Inferior parietal cortex (tissue), 1 donor: Measurements from ENCODE around the gene MZB1.

Experiments
- DNase-seq: peaks from one replicate; pipeline ENCODE4 v3.0.0-alpha.2; 2016; ENCODE audit errors: extremely low spot score

MZB1 gene, protein sequence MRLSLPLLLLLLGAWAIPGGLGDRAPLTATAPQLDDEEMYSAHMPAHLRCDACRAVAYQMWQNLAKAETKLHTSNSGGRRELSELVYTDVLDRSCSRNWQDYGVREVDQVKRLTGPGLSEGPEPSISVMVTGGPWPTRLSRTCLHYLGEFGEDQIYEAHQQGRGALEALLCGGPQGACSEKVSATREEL

DNA sequence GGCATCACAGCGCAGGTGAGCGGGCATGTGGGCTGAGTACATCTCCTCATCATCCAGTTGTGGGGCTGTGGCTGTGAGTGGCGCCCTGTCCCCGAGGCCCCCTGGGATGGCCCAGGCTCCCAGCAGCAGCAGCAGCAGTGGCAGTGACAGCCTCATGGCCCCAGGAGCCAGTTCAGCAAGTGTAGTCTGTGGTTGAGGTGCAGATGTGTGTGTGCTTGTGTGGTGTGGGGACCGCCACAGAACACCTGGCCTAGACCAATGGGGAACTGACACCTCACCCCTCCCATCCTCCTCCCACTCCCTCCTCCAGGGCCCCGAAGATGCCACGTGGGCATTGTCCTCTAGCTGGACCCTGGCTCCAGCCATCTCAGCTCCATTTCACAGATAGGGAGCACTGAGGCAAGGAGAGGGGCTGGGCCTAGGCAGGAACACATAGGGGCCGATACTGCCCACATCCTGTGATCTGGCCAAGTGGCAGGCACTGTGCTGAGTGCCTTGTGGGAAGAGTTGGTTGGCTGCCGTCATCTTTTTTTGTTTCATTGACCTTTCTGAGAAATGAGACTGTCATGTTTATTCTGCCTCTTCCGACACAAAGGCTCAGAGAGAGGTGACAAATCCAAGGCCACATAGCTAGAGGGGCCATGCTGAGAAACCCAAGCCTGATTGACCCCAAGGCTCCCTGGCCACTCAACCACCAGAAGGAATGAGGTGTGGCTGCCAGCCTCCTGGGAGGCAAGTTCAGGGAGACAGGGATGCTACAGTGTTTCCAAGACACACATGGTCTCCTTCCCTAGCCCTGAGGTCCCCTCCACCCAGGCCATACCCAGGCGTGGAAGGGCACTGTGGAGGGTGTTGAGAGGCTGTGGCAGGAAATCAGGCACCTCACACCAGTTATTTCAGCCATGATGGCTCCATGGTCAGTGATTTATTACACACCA lies at the start of gene MZB1:
Gene MZB1 (minus strand): TSS at position 213 of the 938 bp plus-strand sequence. CDS start 57 bp downstream, at position 156.
- DNase-seq, result no peak

DNA sequence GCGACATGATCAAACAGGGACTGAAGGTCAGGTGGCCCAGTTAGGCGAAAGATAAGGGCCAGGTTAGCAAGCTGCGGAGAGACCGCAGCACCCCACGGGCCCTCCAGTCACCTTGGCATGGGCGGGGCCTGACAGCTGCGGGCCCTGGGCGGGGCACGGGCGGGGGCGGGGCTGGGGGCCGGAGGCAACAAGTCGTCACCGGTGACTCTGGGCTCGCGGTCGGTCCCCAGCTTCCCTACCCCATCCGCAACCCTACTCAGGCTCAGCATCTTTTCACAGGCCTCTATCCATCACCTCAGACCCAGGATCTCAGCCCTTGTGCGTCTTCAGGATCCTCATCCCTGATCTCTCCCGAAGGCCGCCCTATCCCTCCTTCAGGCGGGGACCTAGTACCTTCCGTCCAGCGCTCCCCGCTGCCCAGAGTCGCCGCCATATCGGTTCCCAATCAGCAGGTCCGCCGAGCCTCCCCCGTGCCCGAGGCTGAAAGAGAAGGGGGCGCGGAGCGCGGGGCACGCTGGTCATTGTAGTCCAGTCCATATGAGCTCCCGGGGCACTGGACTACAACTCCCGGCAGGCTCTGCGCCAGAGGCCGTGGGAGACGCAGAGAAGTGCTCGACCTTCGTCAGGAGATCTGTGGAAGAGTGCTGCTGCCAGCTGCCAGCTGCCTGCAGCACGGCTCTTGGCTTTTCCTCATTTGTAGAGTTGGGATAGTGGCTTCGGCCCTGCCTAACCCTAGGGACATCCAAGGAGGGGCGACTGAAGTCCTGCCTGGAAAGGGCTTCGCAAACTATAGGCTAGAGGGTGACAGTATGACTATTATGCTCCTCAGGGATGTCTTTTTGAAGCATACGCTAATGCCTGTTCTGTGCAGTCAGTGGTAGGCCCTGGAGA lies 49.5 kb upstream of the MZB1 start, which contains the start of gene DNAJC18:
Gene DNAJC18 (minus strand): TSS at position 513 of the 891 bp plus-strand sequence. CDS start 80 bp downstream, at position 433.
- peak; percentile 97 for DNase-seq

DNA sequence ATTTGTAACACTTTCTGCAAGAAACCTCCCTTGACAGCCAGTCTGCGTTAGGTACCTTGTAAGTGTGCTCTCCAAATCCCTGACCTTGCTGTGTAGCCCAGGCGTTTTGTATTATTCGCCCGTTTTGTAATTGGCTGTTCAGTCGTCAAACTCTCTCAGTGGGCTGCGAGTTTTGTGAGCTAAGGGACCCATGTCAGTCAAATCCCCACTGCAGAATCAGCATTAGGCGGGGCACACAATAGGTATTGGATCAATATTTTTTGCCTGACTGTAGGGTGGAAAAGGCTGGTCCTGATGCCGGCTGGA lies 48.9 kb upstream of the MZB1 start:
- no peak for DNase-seq

DNA sequence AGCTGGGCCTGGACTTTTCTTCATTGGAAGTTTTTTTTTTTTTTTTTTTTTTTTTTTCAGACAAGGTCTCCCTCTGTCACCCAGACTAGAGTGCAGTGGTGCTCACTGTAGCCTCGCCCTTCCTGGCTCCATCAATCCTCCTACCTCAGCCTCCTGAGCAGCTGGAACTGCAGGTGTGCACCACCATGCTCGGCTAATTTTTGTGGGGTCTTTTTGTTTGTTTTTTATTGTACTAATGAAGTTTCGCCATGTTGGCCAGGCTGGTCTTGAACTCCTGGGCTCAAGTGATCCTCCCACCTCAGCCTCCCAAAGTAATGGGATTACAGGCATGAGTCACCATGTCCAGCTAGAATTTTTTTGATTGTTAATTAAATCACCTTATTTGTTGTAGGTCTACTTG lies 46.0 kb upstream of the MZB1 start:
- no peak for DNase-seq

DNA sequence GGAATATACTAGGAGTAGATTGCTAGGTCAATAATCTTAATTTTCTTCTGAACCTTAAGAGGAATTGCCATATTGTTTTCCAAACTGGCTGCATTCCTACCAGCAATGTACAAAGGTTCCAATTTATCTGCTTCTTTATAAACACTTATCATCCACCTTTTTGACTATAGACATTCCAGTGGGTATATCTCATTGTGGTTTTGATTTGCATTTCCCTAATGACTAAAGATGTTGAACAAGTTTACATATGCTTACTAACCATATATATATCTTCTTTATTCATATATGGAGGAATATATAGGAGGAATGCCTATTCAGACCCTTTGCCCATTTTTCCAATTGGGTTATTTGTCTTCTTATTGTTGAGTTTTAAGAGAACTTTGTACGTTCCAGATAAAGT lies 42.0 kb upstream of the MZB1 start:
- no peak for DNase-seq

DNA sequence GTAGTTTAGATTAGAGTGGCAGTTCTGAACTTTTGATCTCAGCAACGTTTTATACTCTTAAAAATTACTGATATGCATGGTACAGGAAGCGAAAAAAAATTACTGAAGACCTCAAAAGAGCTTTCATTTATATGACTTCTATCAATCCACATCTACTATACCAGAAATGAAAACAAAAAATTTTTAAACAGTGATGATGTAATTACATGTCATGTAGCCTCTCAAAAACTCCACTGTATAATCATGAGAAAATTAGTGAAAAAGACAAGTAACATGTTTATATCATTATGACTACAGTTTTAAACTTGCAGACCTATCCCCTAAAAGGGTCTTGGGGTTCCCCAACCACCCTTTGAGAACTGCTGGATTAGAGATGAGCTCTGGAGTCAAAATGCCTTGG lies 40.3 kb upstream of the MZB1 start:
- no peak for DNase-seq

DNA sequence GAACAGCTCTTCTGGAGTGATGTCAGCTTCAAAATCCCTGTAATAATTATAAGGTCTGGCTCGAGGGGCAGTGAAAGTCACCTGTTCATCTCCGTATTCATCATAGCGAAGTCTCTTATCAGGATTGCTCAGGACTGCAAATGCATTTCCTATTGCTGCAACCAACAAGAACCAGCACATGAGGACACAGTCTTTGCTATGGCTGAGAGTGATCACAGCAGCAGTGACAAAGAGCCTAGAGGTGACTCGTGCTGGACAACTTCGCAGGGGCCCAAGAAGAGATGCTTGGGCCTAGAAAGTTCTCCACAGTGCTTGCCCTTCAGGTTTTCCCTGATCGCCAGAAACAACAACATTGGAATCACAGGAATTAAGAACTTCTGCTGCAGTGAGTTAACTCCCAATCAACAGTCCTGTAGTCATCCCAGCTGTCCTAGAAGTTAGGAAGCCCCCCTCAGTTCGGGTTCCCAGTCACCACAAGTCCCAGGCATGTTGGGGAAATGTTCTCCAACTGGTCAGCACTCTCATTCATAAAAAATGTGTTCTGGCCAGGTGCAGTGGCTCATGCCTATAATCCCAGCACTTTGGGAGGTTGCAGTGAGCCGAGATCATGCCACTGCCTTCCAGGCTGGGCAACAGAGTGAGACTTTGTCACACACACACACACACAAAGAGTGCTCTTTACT lies 36.6 kb upstream of the MZB1 start:
- DNase-seq, result no peak

DNA sequence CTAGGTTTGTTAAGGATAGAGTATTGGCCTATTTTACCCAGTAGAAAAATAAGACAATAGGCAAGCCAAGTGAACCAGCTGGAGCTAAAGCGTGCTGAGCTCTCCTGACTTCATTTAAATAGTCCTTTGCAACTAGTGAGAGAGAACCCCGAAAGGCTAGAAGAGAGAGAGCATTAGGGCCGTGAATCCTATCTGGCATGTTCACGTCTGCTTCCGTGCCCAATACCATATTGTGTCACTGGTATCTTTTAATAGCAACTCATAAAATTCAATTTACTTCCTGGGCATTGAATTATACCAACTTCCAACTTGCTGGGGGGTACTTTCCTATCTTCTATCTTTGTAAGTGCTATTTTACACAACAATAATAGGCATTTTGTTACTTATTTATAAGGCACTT lies 35.8 kb upstream of the MZB1 start:
- no peak for DNase-seq

DNA sequence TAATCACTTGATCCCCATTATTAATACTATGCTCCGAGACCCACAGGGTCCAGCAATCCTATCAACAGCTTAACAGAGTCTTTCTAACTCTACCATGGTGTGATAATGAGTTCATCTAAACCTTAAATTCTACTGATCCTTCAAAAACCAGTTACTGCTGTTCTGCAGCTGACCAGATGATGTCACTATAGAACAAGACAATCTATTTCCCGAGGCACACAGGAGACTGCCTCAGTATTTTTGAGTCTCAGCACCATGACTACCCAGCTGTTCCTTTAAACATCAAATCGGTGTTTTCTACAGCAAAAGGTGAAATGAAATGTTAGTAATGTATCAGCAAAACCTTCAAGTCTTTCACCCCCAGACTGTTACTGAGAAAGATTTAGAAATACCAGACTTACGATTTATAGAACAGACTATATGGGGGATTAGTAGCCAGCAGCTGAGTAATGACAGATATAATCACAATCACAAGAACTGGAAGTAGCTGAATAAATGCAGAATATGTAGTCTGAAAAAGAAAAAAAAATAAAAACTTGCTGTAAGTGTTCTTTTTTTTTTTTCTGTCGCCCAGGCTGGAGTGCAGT lies 32.7 kb upstream of the MZB1 start:
- peak; percentile 82 for DNase-seq

DNA sequence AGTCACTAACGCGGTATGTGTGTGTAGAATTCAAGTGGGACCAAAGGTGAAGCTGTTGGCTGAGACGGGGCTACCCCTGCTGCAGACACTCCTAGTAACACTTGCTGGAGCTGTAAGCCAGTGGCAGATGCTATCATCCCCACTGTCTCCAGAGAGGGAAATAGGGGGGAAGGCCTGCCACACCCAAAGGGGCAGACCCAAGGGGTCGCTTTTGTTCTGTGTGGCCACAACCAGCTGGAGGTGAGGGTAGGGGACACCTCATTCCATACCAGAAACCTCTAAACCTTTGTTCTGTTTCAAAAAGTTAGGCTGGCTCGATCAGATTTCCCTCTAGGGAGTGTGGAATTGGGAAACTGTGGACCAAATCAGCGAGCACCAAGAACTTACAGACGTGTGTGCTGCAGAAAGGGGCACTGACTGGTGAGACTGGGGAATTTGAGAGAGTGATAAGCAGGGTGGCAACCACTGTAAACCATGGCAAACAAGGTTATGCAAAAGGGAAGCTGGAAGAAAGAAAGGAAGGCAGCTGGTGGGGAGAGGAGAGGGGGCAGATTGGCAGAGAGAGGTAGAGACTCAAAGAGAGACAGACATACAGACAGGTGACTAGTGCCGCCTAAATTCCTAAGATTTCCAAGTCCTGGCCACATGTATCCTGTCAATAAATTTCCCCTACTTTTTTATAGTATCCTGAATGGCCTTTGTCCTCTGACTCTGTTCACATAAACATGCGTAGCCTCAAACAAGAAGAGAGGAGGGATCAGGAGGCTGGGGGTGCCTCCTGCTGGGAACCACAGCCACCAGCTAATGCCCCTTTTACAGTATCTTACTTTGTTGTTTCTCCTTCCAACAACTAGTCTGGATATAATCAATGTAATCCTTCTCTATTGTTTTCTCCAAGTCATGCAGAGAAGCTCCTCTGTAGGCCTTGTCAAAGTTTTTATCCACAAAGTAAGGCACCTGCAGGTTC lies 29.8 kb upstream of the MZB1 start:
- DNase-seq, result no peak

DNA sequence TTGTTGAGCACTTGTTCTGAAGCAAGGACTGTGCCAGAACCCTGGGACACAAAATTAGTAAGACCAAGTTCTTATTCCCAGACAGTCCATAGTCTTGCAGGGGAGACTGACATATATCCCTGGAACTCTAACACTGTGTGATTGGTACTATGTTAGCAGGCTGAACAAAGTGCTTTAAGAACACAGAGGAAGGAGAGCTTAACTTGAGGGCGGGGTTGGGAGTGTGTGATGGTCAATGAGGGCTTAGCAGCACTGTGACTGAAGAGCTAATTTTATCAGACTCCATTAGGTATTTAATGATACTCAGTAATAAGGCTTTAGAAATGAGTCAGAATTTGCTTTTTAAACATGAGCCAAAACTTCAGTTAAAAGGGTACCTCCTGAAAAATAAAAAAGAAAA lies 29.1 kb upstream of the MZB1 start:
- DNase-seq, result no peak

DNA sequence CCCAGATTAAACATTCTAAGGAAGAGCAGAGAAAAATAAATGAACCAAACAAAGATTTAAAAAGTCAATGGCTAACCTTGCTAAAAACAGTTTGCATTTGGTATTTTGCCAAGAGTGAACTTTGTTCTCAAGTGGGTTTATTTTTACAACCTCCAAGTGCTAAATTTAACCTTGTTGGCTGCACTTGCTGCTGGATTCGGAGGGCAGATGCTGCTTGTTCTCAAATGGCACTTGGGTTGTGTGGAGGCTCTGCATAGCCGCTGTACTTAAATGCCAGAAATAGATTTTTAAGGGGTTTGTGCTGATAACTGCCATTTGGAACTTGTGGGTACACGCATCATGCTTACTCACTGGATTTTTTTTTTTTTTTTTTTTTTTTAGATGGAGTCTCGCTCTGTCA lies 27.5 kb upstream of the MZB1 start:
- DNase-seq, result peak; percentile 61

DNA sequence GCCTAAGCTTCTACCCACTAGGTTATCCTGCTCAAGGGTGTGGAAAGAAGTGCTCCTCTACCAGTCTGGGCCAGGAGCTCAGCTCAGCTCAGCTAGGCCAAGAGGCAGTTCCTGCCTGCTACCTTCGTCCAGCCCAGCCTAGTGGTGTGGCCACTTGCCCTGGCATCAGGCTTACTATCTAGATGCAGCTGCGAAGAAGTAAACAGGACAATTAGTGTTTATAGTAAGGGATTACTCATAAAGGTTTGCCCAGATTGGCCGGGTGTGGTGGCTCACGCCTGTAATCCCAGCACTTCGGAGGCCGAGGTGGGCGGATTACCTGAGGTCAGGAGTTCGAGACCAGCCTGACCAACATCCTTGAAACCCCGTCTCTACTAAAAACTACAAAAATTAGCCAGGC lies 26.9 kb upstream of the MZB1 start:
- no peak for DNase-seq

DNA sequence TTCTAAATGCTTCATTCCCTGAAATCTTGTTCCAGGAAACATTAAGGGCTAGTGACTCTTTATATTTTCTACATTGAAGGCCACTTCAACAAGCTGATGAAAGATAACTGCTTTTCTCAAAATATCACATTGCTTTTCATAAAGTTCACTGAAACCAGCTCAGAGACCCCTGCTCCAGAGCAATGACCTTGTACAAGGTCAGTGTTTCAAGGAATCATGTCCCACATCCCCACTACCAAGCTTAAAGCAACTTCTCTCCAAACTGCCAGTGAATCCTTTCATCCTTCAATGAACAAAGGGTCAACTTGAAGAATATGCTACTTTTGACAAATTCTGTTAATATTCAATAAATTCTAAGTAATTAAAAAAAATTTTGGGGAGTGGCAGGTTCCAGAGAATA lies 26.2 kb upstream of the MZB1 start:
- DNase-seq, result no peak

DNA sequence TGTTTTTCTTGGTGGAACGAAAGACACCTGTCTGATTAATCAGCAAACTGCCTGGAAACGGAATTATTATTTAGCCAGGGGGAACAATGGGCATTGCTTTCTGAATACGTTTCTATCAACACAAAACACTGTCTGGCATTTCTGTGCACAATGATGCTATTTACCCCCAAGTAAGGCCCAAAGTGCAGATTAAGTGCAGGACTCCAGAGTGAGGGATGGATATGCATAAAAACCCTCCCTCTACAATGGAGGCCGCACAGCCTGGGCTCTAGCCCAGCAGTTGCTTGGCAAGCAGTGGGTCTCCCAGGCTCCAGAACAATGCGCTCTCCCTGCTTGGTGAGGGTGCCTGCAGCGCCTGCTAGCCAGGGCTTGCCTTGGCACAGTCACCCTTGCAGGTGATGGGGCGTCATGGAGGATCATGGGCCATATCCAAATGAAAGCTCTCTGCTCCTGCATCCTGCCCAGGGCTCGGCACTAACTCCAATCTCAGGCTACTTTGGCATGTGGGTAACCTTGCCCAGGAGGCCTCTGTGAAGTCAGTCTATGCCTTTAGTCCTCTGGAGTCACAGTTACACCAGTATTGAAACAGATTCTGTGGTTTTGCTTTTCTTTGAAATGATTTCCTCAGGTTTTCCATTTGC lies 25.6 kb upstream of the MZB1 start:
- DNase-seq, result peak; percentile 77

DNA sequence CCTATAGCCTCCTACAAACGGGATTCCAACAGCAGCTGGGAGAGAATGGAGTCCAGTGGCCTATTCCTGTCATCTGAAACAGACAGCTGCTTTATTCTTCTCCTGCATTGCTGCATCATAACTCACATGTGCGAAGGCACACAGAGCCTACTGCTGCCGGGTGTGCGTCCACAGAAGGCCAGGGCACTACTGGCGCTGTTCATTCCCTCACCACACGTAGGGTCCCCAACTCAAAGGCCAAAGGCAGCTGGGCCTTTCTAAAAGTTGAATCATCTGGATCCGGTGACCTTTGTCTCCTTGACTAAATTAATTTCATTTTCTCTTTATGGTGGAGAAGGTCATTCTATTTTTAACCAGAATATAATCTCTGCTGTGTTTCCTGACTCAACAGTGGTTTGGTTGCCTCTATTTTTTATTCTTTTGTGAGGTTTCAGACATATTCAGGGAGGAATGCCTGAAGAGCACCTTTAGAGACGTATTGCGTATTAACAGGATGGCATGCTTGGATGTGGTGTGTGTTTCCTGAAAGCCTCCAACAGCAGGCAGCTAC lies 24.9 kb upstream of the MZB1 start:
- DNase-seq, result peak; percentile 39

DNA sequence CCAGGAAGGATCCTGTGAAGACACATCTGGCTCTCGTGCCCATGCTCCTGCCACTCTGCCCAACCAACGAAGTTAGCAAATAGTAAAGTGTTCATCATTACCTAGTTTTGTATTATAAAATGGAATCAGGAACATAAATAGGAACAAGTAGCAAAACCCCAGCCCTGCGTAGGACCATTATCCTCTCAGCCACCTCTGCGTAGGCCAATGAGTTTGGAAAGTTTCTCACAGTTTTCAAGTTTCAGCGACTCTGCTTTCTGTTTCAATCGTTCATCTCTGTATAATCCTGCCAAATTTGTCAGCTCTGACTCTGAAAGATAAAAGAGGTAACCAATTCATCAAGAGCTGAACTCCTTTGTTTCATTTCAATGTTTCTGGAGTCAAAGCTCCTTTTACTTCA lies 24.2 kb upstream of the MZB1 start:
- DNase-seq, result peak; percentile 20

DNA sequence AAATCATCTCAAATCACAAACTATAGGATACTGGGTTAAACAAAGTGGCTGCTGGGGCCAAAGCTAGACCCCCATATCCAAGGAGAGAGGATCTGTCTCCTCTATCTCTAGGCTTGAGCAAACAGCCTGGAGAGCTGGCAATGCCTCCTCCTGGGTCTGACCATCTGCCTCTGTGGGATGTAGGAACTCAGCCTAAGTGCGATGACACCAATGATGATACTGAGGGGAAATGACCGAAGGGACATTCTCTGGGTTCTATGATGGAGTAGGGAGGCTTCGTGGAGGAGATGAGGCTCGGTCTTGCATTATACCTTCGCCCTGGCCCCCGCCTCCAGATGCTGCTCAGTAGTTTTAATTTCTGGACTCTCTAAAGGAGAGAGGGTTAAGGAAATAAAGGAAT lies 23.4 kb upstream of the MZB1 start:
- no peak for DNase-seq
